Measurements from ENCODE around the gene AHCYL2.
"Not testable (repeated sequence)": the region's sequence is repeated elsewhere in the genome, so short reads cannot be mapped to it uniquely, and the experiment has no call there.

Gene AHCYL2

GRCh38 chr7:129447445-129447844, 222.6 kb downstream of the AHCYL2 start:
- not testable (repeated sequence) for DNase-seq (ENCODE audit: low read depth in 1 of 2, low spot score in 1 of 2)

GRCh38 chr7:129448608-129449007, 223.8 kb downstream of the AHCYL2 start:
- DNase-seq (ENCODE audit: low read depth in 1 of 2, low spot score in 1 of 2), result not testable (repeated sequence)

GRCh38 chr7:129450295-129450694, 225.5 kb downstream of the AHCYL2 start:
- DNase-seq (ENCODE audit: low read depth in 1 of 2, low spot score in 1 of 2), result no peak

GRCh38 chr7:129452589-129453231, 227.9 kb downstream of the AHCYL2 start:
- DNase-seq (ENCODE audit: low read depth in 1 of 2, low spot score in 1 of 2), result no peak

- no peak for DNase-seq (ENCODE audit: low read depth in 1 of 2, low spot score in 1 of 2)
Observed at GRCh38 chr7:129453510-129454248, 228.8 kb downstream of the AHCYL2 start.

GRCh38 chr7:129454249-129454551, 229.4 kb downstream of the AHCYL2 start:
- DNase-seq (ENCODE audit: low read depth in 1 of 2, low spot score in 1 of 2), result no peak

- no peak for DNase-seq (ENCODE audit: low read depth in 1 of 2, low spot score in 1 of 2)
Observed at GRCh38 chr7:129456421-129456820, 231.6 kb downstream of the AHCYL2 start.

GRCh38 chr7:129457101-129457500, 232.3 kb downstream of the AHCYL2 start:
- DNase-seq (ENCODE audit: low read depth in 1 of 2, low spot score in 1 of 2), result no peak

GRCh38 chr7:129458171-129458570, 233.3 kb downstream of the AHCYL2 start:
- DNase-seq (ENCODE audit: low read depth in 1 of 2, low spot score in 1 of 2), result no peak

- DNase-seq (ENCODE audit: low read depth in 1 of 2, low spot score in 1 of 2), result no peak
Observed at GRCh38 chr7:129461809-129462208, 237.0 kb downstream of the AHCYL2 start.

GRCh38 chr7:129462420-129462819, 237.6 kb downstream of the AHCYL2 start:
- DNase-seq (ENCODE audit: low read depth in 1 of 2, low spot score in 1 of 2), result no peak

- DNase-seq (ENCODE audit: low read depth in 1 of 2, low spot score in 1 of 2), result no peak
Observed at GRCh38 chr7:129464194-129464593, 239.4 kb downstream of the AHCYL2 start.

GRCh38 chr7:129465080-129465479, 240.2 kb downstream of the AHCYL2 start:
- no peak for DNase-seq (ENCODE audit: low read depth in 1 of 2, low spot score in 1 of 2)

GRCh38 chr7:129466796-129467195, 242.0 kb downstream of the AHCYL2 start:
- DNase-seq (ENCODE audit: low read depth in 1 of 2, low spot score in 1 of 2), result no peak

- DNase-seq (ENCODE audit: low read depth in 1 of 2, low spot score in 1 of 2), result no peak
Observed at GRCh38 chr7:129468087-129468486, 243.3 kb downstream of the AHCYL2 start.

- no peak for DNase-seq (ENCODE audit: low read depth in 1 of 2, low spot score in 1 of 2)
Observed at GRCh38 chr7:129468547-129468946, 243.7 kb downstream of the AHCYL2 start.

- no peak for DNase-seq (ENCODE audit: low read depth in 1 of 2, low spot score in 1 of 2)
Observed at GRCh38 chr7:129469930-129470329, 245.1 kb downstream of the AHCYL2 start.

- no peak for DNase-seq (ENCODE audit: low read depth in 1 of 2, low spot score in 1 of 2)
Observed at GRCh38 chr7:129470411-129470810, 245.6 kb downstream of the AHCYL2 start.

- peak in 1 of 2 donors; percentile 5 for DNase-seq (ENCODE audit: low read depth in 1 of 2, low spot score in 1 of 2)
Observed at GRCh38 chr7:129471402-129471827, 246.6 kb downstream of the AHCYL2 start.

GRCh38 chr7:129475931-129476330, 251.1 kb downstream of the AHCYL2 start:
- not testable (repeated sequence) for DNase-seq (ENCODE audit: low read depth in 1 of 2, low spot score in 1 of 2)

GRCh38 chr7:129476398-129476797, 251.6 kb downstream of the AHCYL2 start:
- not testable (repeated sequence) for DNase-seq (ENCODE audit: low read depth in 1 of 2, low spot score in 1 of 2)

Data from activated CD4-positive, alpha-beta T cell treated with anti-CD3 and anti-CD28 coated beads, Interleukin-2, amount 50 U/mL, for 24 hours (primary cell).